ENCODE results near the gene GRID2.
"Not testable (repeated sequence)": the region's sequence is repeated elsewhere in the genome, so short reads cannot be mapped to it uniquely, and the experiment has no call there.

Gene GRID2

DNA sequence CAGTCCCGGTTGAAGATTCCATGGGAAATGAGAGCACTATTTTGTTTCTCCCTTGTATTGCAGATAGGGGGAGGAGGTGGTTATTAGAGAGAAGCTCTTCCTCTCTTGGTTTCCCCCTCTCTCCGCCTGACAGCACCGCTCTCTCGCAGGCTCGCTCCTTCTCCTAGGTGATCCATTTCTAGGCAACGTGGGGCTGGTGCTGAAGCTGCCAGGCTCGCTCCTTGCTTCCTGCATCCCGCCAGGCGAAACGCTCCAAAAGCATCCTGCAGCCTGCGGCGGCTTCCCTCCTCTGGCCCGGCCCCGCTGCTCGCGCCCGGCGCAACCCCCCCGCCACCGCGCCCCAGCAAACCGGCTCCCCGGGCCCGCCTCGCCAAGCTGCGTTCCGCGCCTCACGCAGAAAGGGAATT is at the start of gene GRID2:
GRID2 (plus strand) TSS at position 346 of the 407 bp plus-strand sequence.
- no peak for DNase-seq

GRCh38 chr4:92253986-92254671 is 49.6 kb upstream of the GRID2 start:
- DNase-seq = no peak

- no peak for DNase-seq
These were observed 48.9 kb upstream of the GRID2 start for GRCh38 chr4:92254767-92255442.

GRCh38 chr4:92255920-92256244 is 47.9 kb upstream of the GRID2 start:
- DNase-seq = no peak

DNA sequence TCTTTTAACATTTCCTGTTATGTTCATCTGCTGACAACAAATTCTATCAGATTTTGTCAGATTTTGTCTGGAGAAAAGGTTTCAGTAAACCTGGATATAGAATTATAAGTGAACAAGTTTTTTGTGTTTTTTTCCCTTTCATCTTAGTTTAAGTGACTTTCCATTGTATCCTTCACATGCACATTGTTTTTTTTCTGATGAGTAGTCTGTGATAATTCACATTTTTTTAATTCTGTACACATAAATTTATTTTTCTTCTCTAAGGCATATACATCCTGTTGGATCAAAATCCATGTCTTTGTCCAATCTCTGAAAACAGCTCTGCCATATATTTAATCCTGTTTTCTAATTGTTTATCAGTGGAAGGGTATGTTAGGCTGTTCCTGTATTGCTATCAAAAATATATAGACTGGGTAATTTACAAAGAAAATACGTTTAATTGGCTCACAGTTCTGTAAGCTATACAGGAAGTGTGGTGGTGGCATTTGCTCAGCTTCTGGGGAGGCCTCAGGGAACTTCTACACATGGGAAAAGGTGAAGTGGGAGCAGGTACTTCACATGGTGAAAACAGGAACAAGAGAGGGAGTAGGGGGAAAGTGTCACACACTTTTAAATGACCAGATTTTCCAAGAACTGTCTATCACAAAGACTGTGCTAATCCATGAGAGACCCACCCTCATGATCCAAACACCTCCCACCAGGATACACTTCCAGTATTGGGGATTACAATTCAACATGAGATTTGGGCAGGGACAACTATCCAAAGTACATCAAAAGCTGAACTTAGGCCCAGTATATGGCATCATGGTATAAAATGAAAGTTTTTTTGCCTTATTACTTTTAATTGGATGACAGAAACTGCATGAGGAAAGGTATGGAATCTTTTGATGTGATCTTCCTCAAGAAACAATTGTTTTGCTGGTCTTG is 45.6 kb upstream of the GRID2 start:
- no peak for DNase-seq

DNA sequence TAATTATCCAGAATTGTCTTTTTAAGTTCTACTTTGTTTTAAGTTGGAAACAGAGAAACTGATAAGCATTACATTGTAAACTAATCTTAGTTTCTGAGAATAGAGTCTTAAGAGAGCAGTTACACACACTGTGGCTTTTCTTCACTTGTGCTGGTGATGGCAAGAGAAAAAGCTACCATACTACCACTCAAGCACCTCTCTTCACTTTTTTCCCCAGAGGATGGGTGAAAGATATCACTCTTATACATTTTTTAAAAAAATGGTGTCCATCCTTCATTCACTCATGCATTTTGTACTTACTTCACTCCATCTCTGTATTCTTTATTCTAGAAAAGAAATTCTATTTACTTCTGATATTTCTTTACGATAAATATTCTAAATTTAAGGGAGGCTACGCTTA is 42.5 kb upstream of the GRID2 start:
- DNase-seq = no peak

DNA sequence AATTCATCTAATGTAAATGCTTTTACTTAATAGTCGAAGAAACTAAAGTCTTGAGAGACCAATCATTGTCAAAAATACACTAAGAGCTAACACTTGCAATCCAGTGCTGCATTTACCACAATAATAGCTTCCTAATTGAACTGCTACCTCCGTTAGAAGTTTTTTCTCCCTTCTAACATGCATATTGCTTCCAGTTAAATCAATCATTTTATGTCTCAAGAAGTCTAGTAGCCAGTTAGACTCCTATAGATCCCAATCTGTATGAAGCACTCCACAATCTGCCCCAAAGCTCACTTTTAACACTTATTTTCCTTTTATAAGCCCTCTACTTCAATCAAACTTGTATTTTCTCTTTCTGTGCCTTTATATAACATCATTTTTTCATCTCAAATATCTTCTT is 41.4 kb upstream of the GRID2 start:
- no peak for DNase-seq

DNA sequence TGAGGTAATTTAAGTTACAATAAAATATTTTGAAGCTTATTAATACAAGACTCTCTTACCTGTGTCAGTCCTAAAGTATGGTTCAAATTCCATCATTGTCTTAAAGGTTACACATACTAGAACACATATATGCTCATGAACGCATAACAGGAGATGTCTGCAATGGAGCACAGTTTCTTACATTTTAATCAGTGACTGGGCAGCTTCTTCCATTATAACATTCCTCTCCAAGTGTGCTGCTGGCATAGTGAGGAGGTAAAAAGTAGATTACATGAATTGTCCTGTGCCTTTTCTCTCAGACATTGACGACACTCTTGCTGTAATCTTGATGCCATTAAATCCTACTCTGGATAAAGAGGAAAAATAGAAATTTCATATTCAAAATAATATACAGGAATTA is 40.8 kb upstream of the GRID2 start:
- no peak for DNase-seq

- DNase-seq = no peak
These were observed 40.2 kb upstream of the GRID2 start for GRCh38 chr4:92263575-92263974.

DNA sequence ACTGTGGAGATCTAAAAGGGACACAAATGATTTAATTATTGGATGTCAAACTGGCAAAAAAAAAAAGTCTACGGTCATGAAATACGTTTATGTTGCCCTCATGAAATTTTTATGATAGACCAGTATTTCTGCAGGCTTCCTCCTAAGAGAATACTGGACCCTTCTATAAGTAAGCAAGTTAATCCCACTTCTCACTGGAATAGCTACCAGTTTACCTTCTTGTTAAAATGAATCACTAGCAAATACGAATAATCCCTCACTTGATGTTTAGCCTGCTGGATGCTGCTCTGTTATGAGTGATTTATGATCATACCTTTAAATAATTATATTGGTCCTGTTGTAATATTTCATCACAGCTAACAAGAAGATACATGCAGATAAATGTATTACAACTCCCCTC is 39.6 kb upstream of the GRID2 start:
- no peak for DNase-seq

GRCh38 chr4:92265021-92265420 is 38.7 kb upstream of the GRID2 start:
- no peak for DNase-seq

DNA sequence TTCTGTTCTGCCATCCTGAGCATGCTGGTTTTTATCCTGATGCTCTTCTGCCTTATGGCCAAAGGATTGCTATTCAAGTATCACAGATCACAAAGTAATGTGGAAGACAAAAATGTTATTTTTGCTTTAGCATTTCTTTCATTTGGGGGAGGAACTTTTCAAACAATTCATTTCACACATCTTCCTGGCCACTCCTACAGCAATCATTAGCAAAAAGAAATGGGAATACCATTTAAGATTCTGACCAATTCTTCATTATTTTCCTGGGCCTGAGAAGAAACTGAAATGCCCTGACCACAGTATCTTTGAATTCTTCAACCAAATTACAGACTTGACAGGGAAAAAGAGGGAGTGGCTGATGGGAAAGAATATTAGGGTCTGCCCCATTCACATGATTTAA is 38.0 kb upstream of the GRID2 start:
- no peak for DNase-seq

- no peak for DNase-seq
These were observed 37.2 kb upstream of the GRID2 start for GRCh38 chr4:92266521-92266920.

GRCh38 chr4:92268642-92269041 is 35.1 kb upstream of the GRID2 start:
- no peak for DNase-seq

GRCh38 chr4:92270908-92271307 is 32.9 kb upstream of the GRID2 start:
- DNase-seq = no peak

GRCh38 chr4:92271551-92271950 is 32.2 kb upstream of the GRID2 start:
- DNase-seq = not testable (repeated sequence)

DNA sequence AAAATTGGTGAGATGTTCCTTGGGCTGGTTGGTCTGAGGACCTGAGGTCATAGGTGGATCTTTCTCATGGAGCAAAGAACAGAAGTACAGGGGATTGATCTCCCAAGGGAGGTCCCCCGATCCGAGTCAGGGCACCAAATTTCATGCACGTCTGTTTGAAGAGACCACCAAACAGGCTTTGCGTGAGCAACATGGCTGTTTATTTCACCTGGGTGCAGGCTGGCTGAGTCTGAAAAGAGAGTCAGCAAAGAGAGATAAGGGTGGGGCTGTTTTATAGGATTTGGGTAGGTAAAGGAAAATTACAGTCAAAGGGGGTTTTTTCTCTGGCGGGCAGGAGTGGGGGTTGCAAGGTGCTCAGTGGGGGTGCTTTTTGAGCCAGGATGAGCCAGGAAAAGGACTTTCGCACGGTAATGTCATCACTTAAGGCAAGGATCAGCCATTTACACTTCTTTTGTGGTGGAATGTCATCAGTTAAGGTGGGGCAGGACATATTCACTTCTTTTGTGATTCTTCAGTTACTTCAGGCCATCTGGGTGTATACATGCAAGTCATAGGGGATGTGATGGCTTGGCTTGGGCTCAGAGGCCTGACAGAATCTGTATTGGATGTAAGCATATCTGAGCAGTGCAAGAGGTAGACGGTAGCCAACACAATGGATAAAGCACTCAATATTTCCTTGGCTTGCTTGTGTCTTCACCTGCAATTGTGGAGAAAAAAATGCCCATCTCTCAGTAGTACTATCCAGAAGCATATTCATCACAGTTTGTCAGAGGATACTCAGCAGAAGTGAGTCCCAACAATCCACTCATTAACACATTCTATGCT is 26.5 kb upstream of the GRID2 start:
- not testable (repeated sequence) for DNase-seq

GRCh38 chr4:92279296-92279695 is 24.5 kb upstream of the GRID2 start:
- no peak for DNase-seq

DNA sequence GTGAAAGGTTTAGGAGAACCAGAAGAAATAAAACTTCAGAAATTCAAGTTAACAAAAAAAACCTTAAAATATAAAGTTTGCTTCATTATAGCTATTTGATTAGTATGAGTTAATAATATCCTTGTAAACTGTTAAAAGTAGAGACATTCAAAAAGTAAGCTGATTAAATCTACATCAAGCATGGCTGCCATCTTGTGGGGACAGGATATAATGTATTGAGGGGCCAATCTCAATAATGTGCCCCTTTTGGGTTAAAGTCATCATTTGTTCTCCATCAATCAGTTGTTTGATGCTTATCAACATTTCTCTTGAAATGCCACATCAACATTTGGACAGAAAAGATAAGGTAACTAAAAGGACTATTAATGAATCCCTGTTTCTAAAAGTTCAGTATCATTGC is 4.6 kb upstream of the GRID2 start:
- no peak for DNase-seq

- no peak for DNase-seq
These were observed 355 bp downstream of the GRID2 start for GRCh38 chr4:92304121-92304520.

DNA sequence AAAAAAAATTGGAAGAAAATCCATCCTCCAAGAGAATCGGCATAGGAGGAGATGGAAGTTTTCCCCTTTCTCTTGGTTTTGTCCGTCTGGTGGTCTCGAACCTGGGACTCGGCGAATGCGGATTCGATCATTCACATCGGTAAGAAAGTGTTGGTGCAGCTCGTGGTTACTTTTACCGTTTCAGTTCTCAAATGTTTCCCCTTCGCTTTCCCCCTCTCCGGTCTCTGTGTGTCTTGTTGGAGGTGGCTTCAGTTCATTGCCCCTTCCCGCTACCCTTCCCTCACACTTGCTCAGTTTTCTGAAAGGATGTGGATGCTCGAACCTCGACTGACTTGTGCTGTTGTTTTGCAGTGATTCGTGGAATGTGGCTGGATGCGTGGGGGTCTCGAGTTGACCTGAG is 840 bp downstream of the GRID2 start:
- no peak for DNase-seq

DNA sequence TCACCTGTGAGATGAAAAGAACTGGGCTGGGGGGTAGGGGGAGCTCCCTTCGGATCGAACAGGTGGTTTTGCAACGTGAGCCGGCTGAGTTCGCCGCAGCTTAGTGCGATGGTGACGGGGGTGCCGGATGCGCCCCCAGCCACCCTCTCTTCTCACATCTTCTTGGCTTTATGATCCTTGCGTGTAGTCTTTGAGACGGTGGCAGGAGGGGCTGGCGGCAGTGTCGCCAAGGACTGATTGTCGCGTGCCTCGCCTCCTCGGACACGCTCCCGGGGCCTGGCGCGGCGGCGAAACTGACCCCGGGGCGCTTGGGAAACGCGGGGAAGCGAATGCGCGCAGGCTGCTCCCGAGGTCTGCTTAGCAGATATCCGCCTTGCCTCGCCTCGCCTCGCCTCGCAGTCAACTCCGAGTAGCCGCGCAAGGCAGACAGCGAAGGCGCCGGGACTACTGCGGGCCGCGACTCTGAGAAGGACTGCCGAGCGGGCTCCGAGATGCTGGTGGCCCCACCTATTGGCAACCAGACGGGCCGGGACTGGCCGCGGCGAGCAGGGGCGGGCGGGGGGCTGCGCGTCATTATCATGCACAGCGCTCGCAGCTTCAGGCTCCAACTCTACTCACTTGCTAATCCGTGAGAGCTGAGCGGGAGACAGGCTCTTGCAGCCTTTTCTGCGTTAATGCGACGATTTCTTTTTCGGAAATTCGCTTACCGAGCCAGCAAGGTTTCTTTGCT is 1.5 kb downstream of the GRID2 start:
- no peak for DNase-seq
